Liver (tissue), 3 donors: Measurements from ENCODE around the gene GPR25.

Source experiments
- ATF3 ChIP-seq: IDR thresholded peaks from 2 replicates; pipeline ENCODE4 v1.6.1; 2016; ENCODE audit warnings: antibody characterized with exemption
- GABPA ChIP-seq, 2 donors: IDR thresholded peaks in 1 of 2; conservative IDR thresholded peaks in 1 of 2; 2 replicates each; pipeline ENCODE4 v1.6.1; 2016; ENCODE audit warnings: antibody characterized with exemption in 2 of 2, mild to moderate bottlenecking in 1 of 2, moderate library complexity in 1 of 2
- JUND ChIP-seq, 2 donors: IDR thresholded peaks; 2 replicates each; pipeline ENCODE4 v1.6.1; 2016; ENCODE audit warnings: antibody characterized with exemption in 2 of 2
- MAX ChIP-seq: IDR thresholded peaks from 2 replicates; pipeline ENCODE4 v1.6.1; 2016; ENCODE audit warnings: antibody characterized with exemption
- RAD21 ChIP-seq, 2 donors: IDR thresholded peaks; 2 replicates each; pipeline ENCODE4 v1.6.1; 2016; ENCODE audit warnings: antibody characterized with exemption in 2 of 2, mild to moderate bottlenecking in 2 of 2
- REST ChIP-seq: IDR thresholded peaks from 2 replicates; pipeline ENCODE4 v1.6.1; 2016; ENCODE audit warnings: antibody characterized with exemption, mild to moderate bottlenecking
- TAF1 ChIP-seq: conservative IDR thresholded peaks from 2 replicates; pipeline ENCODE4 v1.6.1; 2016; ENCODE audit warnings: antibody characterized with exemption, mild to moderate bottlenecking
- ZBTB33 ChIP-seq: IDR thresholded peaks from 2 replicates; pipeline ENCODE4 v1.6.1; 2016; ENCODE audit warnings: antibody characterized with exemption
- TF ChIP-seq, protein P1 (sequence below): fragments of 150-350 bp; IDR thresholded peaks from 2 replicates; pipeline ENCODE4 v1.5.1; 2017; ENCODE audit warnings: improper control_type of control experiment, low read depth, low read length; ENCODE audit not compliant: missing input control
- donor health status: healthy.
- donor health status: healthy.

DNA sequence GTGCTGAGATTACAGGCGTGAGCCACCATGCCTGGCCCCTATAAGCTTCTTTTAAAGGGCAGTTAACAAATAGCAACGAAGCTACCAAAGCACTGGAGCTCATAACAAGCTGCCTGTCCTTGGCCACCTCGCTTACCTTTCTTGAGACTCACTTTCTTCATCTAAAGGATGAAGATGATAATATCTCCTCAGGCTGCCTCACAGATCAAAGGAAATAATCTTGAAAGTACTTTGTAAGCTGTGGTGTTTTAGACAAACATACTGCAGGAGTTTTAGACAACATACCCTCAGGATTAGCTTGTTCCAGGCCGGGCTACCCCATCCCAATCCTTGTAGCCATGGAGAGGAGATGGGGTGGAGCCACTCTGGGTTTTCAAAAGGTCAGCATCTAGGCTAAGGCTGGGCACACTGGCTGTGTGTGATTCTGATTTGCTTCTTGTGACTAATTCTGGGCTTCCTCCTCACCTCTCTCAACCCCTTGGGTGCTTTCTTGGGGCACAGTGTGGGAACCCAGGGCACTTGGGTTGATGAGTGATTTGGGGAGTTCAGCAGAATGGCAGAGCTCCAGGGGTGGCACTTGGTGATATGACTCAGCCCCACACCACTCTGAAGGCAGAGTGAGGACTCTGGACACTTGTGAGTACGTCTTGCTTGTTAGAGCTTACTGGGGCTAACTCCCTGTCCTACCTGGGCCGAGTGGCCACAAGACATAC lies 5.2 kb downstream of the GPR25 start:
- TF ChIP-seq GABPA (IDR thresholded peaks at IDR 0.05 in 1 of 2, conservative IDR thresholded peaks at IDR 0.05 in 1 of 2) (no peak), ATF3 (no peak), ZBTB33 (no peak), TAF1 (no peak), RAD21 (IDR thresholded peaks at IDR 0.05) (no peak), REST (no peak), JUND (IDR thresholded peaks at IDR 0.05) (no peak), MAX (no peak)
- TF ChIP-seq, protein P1, sequence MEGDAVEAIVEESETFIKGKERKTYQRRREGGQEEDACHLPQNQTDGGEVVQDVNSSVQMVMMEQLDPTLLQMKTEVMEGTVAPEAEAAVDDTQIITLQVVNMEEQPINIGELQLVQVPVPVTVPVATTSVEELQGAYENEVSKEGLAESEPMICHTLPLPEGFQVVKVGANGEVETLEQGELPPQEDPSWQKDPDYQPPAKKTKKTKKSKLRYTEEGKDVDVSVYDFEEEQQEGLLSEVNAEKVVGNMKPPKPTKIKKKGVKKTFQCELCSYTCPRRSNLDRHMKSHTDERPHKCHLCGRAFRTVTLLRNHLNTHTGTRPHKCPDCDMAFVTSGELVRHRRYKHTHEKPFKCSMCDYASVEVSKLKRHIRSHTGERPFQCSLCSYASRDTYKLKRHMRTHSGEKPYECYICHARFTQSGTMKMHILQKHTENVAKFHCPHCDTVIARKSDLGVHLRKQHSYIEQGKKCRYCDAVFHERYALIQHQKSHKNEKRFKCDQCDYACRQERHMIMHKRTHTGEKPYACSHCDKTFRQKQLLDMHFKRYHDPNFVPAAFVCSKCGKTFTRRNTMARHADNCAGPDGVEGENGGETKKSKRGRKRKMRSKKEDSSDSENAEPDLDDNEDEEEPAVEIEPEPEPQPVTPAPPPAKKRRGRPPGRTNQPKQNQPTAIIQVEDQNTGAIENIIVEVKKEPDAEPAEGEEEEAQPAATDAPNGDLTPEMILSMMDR: no peak
